ENCODE data around the gene HACD1.
A peak's percentile ranks its signal among the peaks of the same experiment; 100 is the strongest.

HACD1 gene

DNA sequence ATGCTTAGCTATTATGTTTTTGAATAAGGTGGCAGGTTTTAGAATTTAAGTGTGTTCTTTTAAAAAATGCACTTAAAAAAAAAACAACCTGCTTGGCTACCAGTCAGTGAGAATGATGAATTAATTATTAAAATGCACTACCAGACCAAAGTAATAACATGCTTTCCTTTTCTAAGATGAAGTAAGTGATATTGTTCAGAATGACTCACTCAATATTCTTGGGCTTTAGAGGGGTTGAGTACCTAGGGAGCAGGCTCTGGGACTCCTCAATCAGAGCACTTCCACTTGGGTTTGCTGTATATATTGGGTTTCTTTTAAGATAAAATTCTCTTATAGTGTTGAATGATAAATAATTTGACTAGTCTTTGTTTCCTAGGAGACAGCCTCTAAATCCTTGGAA is 35.4 kb upstream of the HACD1 start:
- peaks cover 0 to 3% of the 10 kb centered on the region in 2 donors for H3K36me3 ChIP-seq (ENCODE audit: control insufficient read depth in 1 of 2, insufficient read depth in 2 of 2, low read length in 2 of 2)
- H3K4me1 ChIP-seq (ENCODE audit: control insufficient read depth in 1 of 2, insufficient read depth in 2 of 2, low read length in 2 of 2), result peaks cover 0 to 3% of the 10 kb centered on the region in 2 donors
- no peaks in the 10 kb centered on the region for H3K9me3 ChIP-seq (ENCODE audit: control insufficient read depth in 1 of 2, low read length in 2 of 2)
- H3K27me3 ChIP-seq (ENCODE audit: low read depth, low read length), result no peaks in the 10 kb centered on the region
- no peak overlapping the region for H3K27ac ChIP-seq (ENCODE audit: low read length)
- no peak overlapping the region for H3K4me3 ChIP-seq (ENCODE audit: low read depth in 1 of 2, low read length in 2 of 2)

DNA sequence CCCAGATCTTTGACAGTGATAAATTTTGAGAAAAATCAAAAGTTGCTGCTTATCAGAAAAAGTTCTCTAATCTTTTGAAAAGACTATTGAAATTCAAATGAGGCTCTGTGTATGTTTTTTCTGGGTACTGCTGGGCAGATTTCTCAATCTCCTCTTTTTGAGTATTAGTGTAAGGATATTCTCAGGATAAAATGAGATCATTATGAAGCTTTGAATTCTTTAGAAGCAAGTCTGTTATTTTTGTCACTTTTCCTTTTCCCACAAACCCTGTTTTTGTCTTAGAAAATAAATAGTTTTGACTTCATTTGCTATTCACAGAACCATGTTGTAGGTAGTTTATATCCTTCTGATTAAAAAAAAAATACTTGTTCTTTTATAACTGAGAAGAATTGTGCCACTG is 34.7 kb upstream of the HACD1 start:
- Histone ChIP-seq H3K27ac (ENCODE audit: low read length) (no peak overlapping the region), H3K27me3 (ENCODE audit: low read depth, low read length) (no peaks in the 10 kb centered on the region), H3K36me3 (ENCODE audit: control insufficient read depth in 1 of 2, insufficient read depth in 2 of 2, low read length in 2 of 2) (peaks cover 0 to 3% of the 10 kb centered on the region in 2 donors), H3K9me3 (ENCODE audit: control insufficient read depth in 1 of 2, low read length in 2 of 2) (no peaks in the 10 kb centered on the region), H3K4me1 (ENCODE audit: control insufficient read depth in 1 of 2, insufficient read depth in 2 of 2, low read length in 2 of 2) (peaks cover 0 to 9% of the 10 kb centered on the region in 2 donors), H3K4me3 (ENCODE audit: low read depth in 1 of 2, low read length in 2 of 2) (no peak overlapping the region)

DNA sequence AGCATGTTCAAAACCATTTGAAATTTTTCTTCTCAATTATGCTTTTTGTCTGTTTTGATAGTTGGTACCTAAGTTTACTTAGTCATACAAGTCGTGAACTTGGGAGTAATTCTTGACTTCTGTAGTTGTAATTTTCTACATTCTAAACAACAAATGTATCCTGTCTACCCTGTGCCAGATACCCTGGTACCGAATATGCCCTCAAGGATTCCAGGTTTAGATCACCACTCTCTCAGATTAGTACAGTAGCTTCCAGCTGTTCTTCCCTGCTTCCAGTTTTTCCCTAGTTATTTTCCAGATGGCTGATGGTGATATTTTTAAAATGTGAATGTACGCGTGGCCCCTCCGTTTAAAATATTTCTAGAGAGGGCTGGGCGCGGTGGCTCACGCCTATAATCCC is 33.2 kb upstream of the HACD1 start:
- Histone ChIP-seq H3K9me3 (ENCODE audit: control insufficient read depth in 1 of 2, low read length in 2 of 2) (no peaks in the 10 kb centered on the region), H3K4me3 (ENCODE audit: low read depth in 1 of 2, low read length in 2 of 2) (no peak overlapping the region), H3K27me3 (ENCODE audit: low read depth, low read length) (no peaks in the 10 kb centered on the region), H3K4me1 (ENCODE audit: control insufficient read depth in 1 of 2, insufficient read depth in 2 of 2, low read length in 2 of 2) (peaks cover 11 to 21% of the 10 kb centered on the region in 2 donors), H3K27ac (ENCODE audit: low read length) (no peak overlapping the region), H3K36me3 (ENCODE audit: control insufficient read depth in 1 of 2, insufficient read depth in 2 of 2, low read length in 2 of 2) (peaks cover 0 to 3% of the 10 kb centered on the region in 2 donors)

DNA sequence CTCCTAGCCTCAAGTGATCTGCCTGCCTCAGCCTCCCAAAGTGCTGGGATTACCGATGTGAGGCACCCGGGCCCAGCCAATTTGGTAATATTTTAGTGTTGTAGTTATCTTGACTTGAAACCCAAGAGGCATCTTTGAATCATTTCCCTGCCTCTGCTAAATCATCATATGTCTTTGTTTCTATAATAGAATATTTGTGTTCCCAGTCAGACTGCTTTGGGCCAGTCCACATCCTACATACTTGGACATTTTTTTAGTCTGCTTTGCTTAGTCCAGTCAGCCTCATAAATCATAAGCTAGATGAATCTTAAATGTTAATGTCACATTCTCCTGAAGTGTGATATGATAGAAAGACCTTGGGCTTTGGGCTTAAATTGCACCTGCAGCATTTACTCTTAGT is 32.7 kb upstream of the HACD1 start:
- Histone ChIP-seq H3K4me1 (ENCODE audit: control insufficient read depth in 1 of 2, insufficient read depth in 2 of 2, low read length in 2 of 2) (peaks cover 16 to 27% of the 10 kb centered on the region in 2 donors), H3K36me3 (ENCODE audit: control insufficient read depth in 1 of 2, insufficient read depth in 2 of 2, low read length in 2 of 2) (peaks cover 0 to 3% of the 10 kb centered on the region in 2 donors), H3K27ac (ENCODE audit: low read length) (no peak overlapping the region), H3K4me3 (ENCODE audit: low read depth in 1 of 2, low read length in 2 of 2) (no peak overlapping the region), H3K27me3 (ENCODE audit: low read depth, low read length) (no peaks in the 10 kb centered on the region), H3K9me3 (ENCODE audit: control insufficient read depth in 1 of 2, low read length in 2 of 2) (no peaks in the 10 kb centered on the region)

DNA sequence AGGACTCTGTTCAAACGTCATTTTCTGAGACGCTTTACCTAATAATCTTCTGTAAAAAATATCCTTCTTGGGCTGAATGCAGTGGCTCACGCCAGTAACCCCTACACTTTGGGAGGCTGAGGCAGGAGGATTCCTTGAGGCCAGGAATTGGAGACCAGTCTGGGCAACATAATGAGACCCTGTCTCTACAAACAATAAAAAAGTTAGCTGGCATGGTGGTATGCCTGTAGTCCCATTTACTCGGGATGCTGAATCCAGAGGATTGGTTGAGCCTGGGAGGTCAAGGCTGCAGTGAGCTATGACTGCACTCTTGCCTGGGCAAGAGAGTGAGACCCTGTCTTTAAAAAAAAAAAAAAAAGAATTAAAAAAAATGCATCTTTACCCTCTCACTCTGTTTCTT is 31.9 kb upstream of the HACD1 start:
- Histone ChIP-seq H3K9me3 (ENCODE audit: control insufficient read depth in 1 of 2, low read length in 2 of 2) (no peaks in the 10 kb centered on the region), H3K36me3 (ENCODE audit: control insufficient read depth in 1 of 2, insufficient read depth in 2 of 2, low read length in 2 of 2) (peaks cover 0 to 10% of the 10 kb centered on the region in 2 donors), H3K4me3 (ENCODE audit: low read depth in 1 of 2, low read length in 2 of 2) (no peak overlapping the region), H3K4me1 (ENCODE audit: control insufficient read depth in 1 of 2, insufficient read depth in 2 of 2, low read length in 2 of 2) (peaks cover 16 to 31% of the 10 kb centered on the region in 2 donors), H3K27me3 (ENCODE audit: low read depth, low read length) (no peaks in the 10 kb centered on the region), H3K27ac (ENCODE audit: low read length) (no peak overlapping the region)

DNA sequence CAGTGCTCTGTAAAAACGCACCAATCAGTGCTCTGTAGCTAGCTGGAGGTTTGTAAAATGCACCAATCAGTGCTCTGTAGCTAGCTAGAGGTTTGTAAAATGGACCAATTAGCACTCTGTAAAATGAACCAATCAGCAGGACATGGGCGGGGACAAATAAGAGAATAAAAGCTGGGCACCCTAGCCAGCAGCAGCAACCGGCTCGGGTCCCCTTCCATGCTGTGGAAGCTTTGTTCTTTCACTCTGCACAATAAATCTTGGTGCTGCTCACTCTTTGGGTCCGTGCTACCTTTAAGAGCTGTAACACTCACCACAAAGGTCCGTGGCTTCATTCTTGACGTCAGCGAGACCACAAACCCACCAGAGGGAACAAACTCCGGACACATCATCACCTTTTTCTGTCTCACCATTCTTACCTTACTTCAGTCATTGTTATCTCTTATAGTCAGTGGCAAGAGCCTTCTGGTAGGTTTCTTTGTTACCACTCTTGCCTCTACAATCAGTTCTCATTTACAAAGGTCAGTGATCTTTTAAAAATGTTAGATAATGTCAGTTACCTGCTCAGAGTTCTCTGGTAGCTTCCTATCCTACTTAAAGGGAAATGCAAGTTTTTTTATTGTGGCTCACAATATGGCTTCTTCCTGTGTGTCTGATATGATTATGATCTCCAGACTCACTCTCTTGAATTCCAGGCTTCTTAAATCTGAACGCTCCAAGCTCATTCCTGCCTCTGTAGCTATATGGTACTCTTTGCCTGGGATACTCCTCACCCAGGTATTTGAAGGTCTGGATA is 31.3 kb upstream of the HACD1 start:
- Histone ChIP-seq H3K27ac (ENCODE audit: low read length) (no peak overlapping the region), H3K4me1 (ENCODE audit: control insufficient read depth in 1 of 2, insufficient read depth in 2 of 2, low read length in 2 of 2) (peaks cover 16 to 31% of the 10 kb centered on the region in 2 donors), H3K4me3 (ENCODE audit: low read depth in 1 of 2, low read length in 2 of 2) (no peak overlapping the region), H3K9me3 (ENCODE audit: control insufficient read depth in 1 of 2, low read length in 2 of 2) (no peaks in the 10 kb centered on the region), H3K36me3 (ENCODE audit: control insufficient read depth in 1 of 2, insufficient read depth in 2 of 2, low read length in 2 of 2) (peaks cover 0 to 13% of the 10 kb centered on the region in 2 donors), H3K27me3 (ENCODE audit: low read depth, low read length) (no peaks in the 10 kb centered on the region)

DNA sequence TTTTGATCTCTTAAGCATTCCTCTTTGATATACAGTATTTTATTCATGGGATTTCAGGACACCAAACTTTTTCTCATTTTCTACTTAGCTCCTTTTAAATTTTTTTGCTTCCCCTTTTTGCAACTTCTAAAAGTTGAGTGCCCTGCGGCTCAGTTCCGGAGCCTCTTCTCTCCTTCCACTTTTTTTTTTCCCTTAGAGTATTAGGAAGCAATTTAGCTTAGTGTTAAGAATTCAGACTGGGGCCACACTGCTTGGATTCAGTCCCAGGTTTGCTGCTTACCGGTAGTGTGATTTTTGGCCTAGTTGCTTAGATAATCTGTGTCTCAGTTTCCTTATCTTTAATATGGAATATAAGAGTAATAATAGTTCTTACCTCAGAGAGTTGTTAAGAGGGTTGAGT is 30.2 kb upstream of the HACD1 start:
- Histone ChIP-seq H3K9me3 (ENCODE audit: control insufficient read depth in 1 of 2, low read length in 2 of 2) (no peaks in the 10 kb centered on the region), H3K4me1 (ENCODE audit: control insufficient read depth in 1 of 2, insufficient read depth in 2 of 2, low read length in 2 of 2) (peaks cover 16 to 36% of the 10 kb centered on the region in 2 donors), H3K27me3 (ENCODE audit: low read depth, low read length) (no peaks in the 10 kb centered on the region), H3K36me3 (ENCODE audit: control insufficient read depth in 1 of 2, insufficient read depth in 2 of 2, low read length in 2 of 2) (peaks cover 0 to 12% of the 10 kb centered on the region in 2 donors), H3K4me3 (ENCODE audit: low read depth in 1 of 2, low read length in 2 of 2) (no peak overlapping the region), H3K27ac (ENCODE audit: low read length) (no peak overlapping the region)

DNA sequence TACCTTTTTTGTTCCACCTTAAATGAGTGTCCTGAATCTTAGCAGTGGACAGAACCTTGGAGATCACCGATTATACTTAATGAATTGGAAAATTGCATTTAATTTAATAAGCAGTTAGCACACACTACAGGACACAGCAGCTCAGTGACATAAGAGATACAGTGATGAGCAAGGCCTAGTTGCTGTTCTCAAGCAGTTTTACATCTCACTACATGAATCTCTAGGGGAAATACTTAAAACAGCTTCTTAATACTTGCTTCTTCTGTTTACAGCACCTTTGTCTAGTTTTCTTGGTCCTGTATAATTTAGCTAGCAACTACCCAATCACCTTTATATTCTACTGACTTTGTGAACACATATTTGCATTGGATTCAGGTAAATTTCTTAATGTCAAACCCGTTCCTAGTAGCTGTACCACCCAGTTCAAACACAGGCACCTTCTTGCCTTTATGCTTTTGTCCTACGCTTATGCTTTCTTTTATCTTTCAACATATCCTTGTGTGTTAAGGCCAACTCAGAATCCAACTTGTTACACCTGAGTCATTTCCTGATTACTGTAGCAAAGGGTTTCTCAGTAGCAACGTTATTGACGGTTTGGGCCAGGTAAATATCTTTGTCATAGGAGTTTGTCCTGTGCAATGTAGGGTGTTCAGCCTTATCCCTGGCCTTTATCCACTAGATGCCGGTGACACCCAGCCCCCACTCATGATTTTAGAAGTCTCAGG is 28.6 kb upstream of the HACD1 start:
- Histone ChIP-seq H3K9me3 (ENCODE audit: control insufficient read depth in 1 of 2, low read length in 2 of 2) (no peaks in the 10 kb centered on the region), H3K27ac (ENCODE audit: low read length) (peak overlapping the region; percentile 4), H3K4me3 (ENCODE audit: low read depth in 1 of 2, low read length in 2 of 2) (peak overlapping the region; percentile 99), H3K4me1 (ENCODE audit: control insufficient read depth in 1 of 2, insufficient read depth in 2 of 2, low read length in 2 of 2) (peaks cover 16 to 36% of the 10 kb centered on the region in 2 donors), H3K27me3 (ENCODE audit: low read depth, low read length) (no peaks in the 10 kb centered on the region), H3K36me3 (ENCODE audit: control insufficient read depth in 1 of 2, insufficient read depth in 2 of 2, low read length in 2 of 2) (peaks cover 0 to 12% of the 10 kb centered on the region in 2 donors)

DNA sequence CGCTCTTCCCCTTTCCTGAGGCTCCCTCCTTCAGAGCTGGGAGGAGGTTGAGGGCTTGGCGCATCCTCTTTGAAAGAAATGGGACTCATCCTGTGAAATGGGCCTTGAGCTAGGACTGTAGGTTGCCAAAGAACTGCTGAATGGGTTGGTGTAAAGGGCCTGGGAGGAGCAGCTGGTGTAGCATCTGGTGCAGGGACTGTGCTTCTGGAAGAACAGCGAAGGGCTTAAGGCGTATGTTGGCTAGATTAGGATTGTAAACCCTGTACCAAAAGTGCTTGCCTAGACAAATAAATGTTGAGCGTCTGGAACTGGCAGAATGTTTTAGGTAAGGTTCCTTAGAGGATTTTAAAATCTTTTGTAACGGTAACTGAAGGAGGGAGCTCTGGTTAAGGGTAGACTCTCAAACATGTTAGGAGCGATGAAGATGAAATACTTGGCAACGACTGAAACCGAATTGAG is 27.3 kb upstream of the HACD1 start:
- H3K4me1 ChIP-seq (ENCODE audit: control insufficient read depth in 1 of 2, insufficient read depth in 2 of 2, low read length in 2 of 2), result peaks cover 16 to 33% of the 10 kb centered on the region in 2 donors
- no peaks in the 10 kb centered on the region for H3K9me3 ChIP-seq (ENCODE audit: control insufficient read depth in 1 of 2, low read length in 2 of 2)
- no peaks in the 10 kb centered on the region for H3K27me3 ChIP-seq (ENCODE audit: low read depth, low read length)
- peak overlapping the region; percentile 99 for H3K4me3 ChIP-seq (ENCODE audit: low read depth in 1 of 2, low read length in 2 of 2)
- H3K27ac ChIP-seq (ENCODE audit: low read length), result peak overlapping the region; percentile 99
- peaks cover 0 to 12% of the 10 kb centered on the region in 2 donors for H3K36me3 ChIP-seq (ENCODE audit: control insufficient read depth in 1 of 2, insufficient read depth in 2 of 2, low read length in 2 of 2)

DNA sequence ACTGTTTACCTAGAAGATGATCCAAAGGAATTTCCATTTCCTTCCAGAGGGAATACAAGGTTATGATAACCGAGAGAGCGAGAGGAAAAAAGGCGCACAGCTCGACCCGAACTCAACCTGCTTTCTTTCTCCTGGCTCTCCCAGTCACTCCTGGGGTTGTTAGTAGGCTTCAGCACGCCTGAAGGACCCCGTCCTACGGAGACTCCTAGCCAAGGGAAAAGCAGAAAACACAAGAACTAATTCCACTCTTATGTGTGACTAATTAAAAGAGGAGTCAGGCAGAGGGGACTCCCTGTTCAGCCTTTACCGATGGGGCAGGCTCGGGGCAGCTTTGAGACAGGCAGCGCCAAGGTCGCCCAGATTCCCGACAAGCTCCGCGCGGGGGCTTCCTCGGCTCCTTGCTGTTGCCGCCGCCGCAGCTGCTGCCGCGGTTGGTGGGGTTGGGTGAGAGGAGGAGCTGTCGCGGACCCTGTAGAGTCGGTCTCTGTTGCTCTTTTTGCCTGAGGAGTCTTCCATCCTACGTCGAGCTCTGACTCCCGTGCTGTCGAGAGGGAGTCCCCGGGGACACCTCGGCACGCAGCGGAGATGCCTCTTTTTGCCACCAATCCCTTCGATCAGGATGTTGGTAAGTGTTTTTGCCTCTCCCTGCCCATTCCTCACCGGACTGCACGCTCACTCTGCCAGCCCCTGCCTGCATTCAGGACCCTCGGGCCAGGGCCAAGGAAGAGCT is 26.7 kb upstream of the HACD1 start, which contains the start of gene STAM:
Gene STAM (plus strand): TSS at position 397 of the 730 bp plus-strand sequence. CDS start 189 bp downstream, at position 586.
- peak within 1 kb of the TSS; percentile 99 for H3K27ac ChIP-seq (ENCODE audit: low read length)
- H3K4me3 ChIP-seq (ENCODE audit: low read depth in 1 of 2, low read length in 2 of 2), result peak within 1 kb of the TSS; percentile 99
- peaks cover 16 to 33% of the 10 kb centered on the region in 2 donors for H3K4me1 ChIP-seq (ENCODE audit: control insufficient read depth in 1 of 2, insufficient read depth in 2 of 2, low read length in 2 of 2)
- H3K36me3 ChIP-seq (ENCODE audit: control insufficient read depth in 1 of 2, insufficient read depth in 2 of 2, low read length in 2 of 2), result peaks cover 0 to 12% of the 10 kb centered on the region in 2 donors
- H3K27me3 ChIP-seq (ENCODE audit: low read depth, low read length), result no peaks in the 10 kb centered on the region
- H3K9me3 ChIP-seq (ENCODE audit: control insufficient read depth in 1 of 2, low read length in 2 of 2), result no peaks in the 10 kb centered on the region

DNA sequence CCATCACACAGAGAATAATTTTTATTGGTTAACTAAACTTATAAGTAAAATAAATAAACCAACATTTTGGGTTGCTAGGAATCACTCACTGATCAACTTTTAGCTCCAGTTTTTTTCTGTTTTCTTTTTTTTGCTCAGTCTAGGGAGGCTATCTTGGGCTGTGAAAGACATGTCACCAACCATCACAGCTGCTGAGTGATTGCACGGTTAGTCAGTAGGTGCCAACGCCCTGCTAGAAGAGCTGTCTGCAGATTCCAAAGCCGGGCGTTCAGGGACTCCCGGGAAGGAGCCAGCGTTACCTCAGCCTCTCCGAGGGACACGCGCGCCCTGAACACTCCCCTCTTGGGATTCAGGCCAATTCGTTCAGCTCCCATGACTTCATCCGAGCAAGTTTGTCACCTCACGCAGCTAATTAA is 26.2 kb upstream of the HACD1 start:
- Histone ChIP-seq H3K4me1 (ENCODE audit: control insufficient read depth in 1 of 2, insufficient read depth in 2 of 2, low read length in 2 of 2) (peaks cover 16 to 33% of the 10 kb centered on the region in 2 donors), H3K27me3 (ENCODE audit: low read depth, low read length) (no peaks in the 10 kb centered on the region), H3K9me3 (ENCODE audit: control insufficient read depth in 1 of 2, low read length in 2 of 2) (no peaks in the 10 kb centered on the region), H3K27ac (ENCODE audit: low read length) (peak overlapping the region; percentile 99), H3K4me3 (ENCODE audit: low read depth in 1 of 2, low read length in 2 of 2) (peak overlapping the region; percentile 99), H3K36me3 (ENCODE audit: control insufficient read depth in 1 of 2, insufficient read depth in 2 of 2, low read length in 2 of 2) (peaks cover 0 to 12% of the 10 kb centered on the region in 2 donors)

Data from muscle layer of duodenum (tissue), 2 donors.